22Rv1 (cell line): ENCODE measurements around the gene GLYR1.

ENCODE experiments used
- H3K27ac ChIP-seq: fragments of 450-650 bp; 2 replicates; pipeline ENCODE4 v1.5.1; 2017
- ZFX ChIP-seq: fragments of 450-650 bp; IDR thresholded peaks from 2 replicates; pipeline ENCODE4 v1.6.1; 2017; ENCODE audit warnings: antibody characterized with exemption, borderline replicate concordance
- TF ChIP-seq, protein P1 (sequence below): fragments of 450-650 bp; IDR thresholded peaks from 2 replicates; pipeline ENCODE4 v1.5.1; 2017; ENCODE audit warnings: mild to moderate bottlenecking

The GLYR1 gene

DNA sequence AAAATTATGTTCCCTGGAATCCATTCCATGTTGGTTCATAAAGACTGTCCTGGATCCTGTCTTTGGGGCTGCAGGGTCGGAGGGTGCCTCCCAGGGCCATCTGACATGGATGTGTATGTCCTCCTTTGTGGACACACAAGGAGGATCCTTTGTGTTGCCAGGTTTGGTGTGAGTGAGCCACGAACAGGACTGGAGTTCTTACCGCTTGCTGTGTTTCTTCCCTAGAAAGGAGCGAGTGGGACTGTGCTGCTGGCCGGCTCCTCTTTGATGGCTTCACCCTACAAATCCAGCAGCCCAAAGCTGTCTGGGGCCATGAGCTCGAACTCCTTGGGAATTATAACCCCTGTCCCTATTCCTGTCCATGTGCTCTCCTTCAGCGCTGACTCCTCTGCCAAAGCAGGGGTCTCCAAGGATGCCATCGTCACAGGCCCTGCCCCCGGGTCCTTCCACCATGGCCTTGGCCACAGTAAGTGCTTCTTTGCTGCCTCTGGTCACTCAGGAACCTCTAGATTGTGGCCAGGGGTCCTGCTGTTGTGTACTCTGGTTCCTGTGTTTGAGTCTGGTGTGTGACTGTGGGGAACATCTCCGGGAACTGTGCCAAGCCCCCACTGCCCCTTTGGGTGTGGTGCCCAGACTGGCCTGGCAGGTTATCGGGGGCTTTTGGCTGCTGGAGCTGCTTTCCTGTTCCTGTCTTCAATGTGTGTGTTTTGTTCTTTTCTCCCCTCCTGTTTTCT, 29.7 kb upstream of the GLYR1 start:
- TF ChIP-seq, protein P1, sequence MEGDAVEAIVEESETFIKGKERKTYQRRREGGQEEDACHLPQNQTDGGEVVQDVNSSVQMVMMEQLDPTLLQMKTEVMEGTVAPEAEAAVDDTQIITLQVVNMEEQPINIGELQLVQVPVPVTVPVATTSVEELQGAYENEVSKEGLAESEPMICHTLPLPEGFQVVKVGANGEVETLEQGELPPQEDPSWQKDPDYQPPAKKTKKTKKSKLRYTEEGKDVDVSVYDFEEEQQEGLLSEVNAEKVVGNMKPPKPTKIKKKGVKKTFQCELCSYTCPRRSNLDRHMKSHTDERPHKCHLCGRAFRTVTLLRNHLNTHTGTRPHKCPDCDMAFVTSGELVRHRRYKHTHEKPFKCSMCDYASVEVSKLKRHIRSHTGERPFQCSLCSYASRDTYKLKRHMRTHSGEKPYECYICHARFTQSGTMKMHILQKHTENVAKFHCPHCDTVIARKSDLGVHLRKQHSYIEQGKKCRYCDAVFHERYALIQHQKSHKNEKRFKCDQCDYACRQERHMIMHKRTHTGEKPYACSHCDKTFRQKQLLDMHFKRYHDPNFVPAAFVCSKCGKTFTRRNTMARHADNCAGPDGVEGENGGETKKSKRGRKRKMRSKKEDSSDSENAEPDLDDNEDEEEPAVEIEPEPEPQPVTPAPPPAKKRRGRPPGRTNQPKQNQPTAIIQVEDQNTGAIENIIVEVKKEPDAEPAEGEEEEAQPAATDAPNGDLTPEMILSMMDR: no peak
- no peak overlapping the region for H3K27ac ChIP-seq

DNA sequence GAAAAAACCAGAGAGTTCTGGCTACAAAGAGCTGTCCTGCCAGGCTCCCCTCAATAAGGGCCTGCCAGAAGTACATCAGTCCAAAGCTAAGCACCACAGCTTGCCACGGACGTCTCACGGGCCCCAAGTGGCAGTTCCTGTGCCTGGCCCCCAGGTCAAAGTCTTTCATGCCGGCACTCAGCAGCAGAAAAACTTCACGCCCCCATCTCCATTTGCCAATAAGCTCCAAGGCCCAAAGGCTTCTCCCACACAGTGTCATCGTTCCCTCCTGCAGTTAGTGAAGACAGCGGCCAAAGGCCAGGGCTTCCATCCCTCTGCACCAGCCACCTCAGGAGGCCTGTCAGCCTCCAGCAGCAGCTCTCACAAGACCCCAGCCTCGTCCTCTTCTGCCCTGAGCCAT, 27.6 kb upstream of the GLYR1 start:
- TF ChIP-seq, protein P1: no peak
- no peak for TF ChIP-seq ZFX

DNA sequence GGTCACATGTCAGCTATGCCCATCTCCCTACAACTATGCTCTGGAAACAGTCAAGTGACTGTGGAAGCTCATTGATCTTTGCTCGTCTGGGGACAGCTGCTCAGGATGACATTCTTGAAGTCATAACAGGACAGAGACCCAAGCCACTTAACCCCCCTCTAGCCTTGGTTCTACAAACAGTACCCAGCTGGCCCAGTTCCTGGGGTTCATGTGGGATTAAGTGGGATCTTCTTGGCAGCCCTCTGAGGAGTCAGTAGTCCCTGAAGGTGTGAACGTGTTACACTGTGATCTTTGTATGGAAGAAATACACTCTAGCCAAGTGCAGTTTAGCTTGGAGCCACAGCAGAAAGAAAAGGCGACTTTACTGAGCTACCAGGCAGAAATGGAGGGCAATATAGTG, 26.0 kb upstream of the GLYR1 start:
- no peak for TF ChIP-seq ZFX
- TF ChIP-seq, protein P1: no peak
- H3K27ac ChIP-seq: no peak overlapping the region

More for the DNA sequence above, 27.6 kb upstream of the GLYR1 start:
- no peak overlapping the region for H3K27ac ChIP-seq

DNA sequence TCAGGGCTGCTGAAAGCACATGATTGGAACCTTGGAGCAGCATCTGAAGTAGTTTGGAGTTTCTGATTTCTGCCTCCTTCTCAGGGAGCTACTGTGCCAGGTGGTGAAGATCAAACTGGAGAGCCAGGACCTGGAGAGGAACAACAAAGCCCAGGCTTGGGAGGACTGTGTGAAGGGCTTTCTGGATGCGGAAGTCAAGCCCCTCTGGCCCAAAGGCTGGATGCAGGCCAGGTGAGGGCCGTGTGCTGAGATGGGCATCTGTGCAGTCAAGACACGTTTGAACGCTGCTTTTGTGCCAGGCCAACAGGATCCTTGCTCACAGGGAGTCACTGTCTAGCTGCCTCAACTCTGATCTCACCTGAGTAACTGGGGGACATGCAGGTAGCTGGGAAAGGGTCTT, 24.0 kb upstream of the GLYR1 start:
- TF ChIP-seq, protein P1: no peak
- TF ChIP-seq ZFX: no peak
- H3K27ac ChIP-seq: no peak overlapping the region

DNA sequence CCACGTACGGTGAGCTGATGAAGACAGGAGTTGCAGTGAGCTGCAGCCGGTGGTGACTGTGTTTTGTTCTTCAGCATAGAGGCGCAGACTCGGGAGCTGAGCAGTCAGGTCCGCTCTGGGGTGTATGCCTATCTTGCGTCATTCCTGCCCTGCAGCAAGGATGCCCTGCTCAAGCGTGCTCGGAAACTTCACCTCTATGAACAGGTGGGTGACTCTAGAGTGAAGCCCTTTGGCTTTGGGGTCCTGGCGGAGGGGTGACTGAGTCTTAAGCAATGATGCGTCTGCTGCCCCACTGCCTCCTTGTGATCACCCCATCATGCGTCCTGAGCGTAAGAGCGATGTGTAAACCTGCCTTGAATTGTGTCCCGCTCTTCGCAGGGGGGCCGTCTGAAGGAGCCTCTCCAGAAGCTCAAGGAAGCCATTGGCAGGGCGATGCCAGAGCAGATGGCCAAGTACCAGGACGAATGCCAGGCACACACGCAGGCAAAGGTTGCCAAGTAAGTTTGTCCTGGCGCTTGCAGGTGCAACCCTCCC, 23.1 kb upstream of the GLYR1 start:
- TF ChIP-seq, protein P1: no peak
- no peak for TF ChIP-seq ZFX

DNA sequence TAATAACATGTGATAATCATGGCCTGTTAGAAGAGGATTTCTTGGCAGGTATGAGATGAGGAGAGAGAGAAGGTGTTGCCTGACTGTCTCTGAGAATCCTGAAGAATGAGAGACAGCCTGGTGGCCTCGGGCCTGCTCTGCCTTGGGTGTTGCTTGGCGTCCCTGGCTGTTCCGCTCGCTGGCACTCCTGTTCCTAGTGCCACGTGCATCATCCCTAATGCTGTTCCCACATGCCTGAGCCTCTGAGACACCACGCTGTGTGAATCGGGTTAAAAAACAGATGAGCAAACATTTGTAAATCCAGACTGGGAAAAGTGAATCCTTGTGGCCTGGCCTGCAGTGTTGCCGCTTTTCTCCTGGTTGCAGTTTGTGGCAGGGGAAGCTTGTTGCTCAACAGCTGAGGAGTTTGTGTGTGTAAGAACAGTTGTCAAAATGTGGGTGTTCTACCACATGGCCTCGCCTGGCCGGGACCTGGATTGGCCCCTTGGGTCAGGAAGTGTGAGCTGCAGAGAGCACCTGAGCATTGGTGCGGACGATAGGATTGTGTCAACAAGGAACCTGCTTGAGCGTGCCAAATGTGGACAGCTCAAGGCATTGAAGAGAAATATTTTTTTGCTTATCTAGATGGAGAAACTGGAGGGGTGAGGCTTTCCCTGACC, 22.2 kb upstream of the GLYR1 start:
- no peak for TF ChIP-seq ZFX
- TF ChIP-seq, protein P1: no peak

More for the DNA sequence above, 23.1 kb upstream of the GLYR1 start:
- no peak overlapping the region for H3K27ac ChIP-seq

DNA sequence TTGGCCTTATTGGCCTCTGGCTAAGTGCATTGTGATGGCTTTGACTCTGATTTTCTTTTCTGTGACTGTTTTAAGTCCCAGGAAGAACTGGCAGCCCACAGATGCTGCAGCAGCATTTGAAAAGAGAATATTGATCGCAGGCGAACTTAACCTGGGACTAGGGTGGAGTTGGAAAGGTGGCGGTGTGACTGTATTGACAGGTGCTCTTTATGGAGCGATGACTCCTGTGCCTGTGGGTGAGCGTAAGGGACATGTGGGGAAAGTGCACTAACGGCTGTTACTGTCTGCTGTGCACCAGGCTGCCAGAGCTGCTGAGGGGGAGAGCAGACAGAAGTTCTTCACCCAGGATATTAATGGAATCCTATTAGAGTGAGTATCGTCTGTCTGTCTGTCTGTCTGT, 21.4 kb upstream of the GLYR1 start:
- H3K27ac ChIP-seq: no peak overlapping the region
- TF ChIP-seq ZFX: no peak
- TF ChIP-seq, protein P1: no peak

More for the DNA sequence above, 22.2 kb upstream of the GLYR1 start:
- H3K27ac ChIP-seq: no peak overlapping the region
